ENCODE measurements around the gene SETD6. TPM values are rescaled to one million over a fixed set of nuclear protein-coding genes. Genes with fewer than 3 reads are reported as not detected.

The SETD6 gene
- total and polyA plus RNA-seq, 9 of the 15 experiments (the other 6 are each of a cell fraction or from before 2014, with no cell fraction given), result 9.2 to 40.9 (median 19.8) TPM

DNA sequence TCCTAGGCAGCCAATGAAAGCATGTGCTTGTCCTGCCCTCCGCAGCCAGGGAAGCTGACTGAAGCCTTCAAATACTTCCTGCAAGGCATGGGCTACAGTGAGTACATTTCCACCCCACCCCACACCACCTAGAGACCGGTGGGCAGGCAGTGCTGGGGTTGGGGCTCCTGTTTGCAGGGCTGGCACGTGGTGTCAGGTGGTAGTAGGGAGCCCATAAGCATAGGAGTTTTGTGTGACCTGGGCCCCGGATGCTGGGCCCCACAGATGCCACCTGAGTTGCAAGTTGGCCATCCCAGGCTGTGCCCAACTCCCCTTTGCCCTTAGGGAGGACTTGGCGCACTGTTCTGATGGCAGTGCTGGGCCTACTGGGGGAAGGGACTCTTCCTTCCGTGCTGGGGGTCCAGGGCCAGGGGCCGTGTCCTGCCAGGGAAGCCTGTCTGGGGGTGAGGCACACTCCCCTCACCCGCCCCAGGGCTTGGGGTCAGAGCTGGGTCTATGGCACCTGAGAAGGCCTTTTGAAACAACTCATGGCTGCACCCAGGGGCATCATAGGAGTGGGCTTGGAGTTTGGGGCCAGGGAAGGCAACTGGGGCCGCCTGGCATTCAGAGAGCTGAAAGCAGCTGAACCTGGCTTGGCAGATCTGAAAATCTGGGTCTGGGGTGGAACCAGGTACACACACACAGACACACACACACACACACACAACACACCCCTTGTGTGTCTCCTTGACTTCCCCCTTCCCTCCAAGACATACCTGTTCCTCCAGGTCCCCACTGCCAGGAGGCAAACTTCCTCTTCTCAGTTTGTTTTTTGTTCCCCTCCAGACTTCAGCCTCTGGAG is 5.8 kb upstream of the SETD6 start:
- in situ Hi-C loops (cut with MboI) (no loop called here), intact Hi-C loops (cut with micrococcal nuclease) (no loop called here)
- 39% methylated on average over 9 of the region's 9 CpGs for WGBS (ENCODE audit: insufficient coverage, low coverage, missing lambda C conversion rate)
- Histone ChIP-seq H4K20me1 (replicated peaks; ENCODE audit: control insufficient read depth, insufficient read depth, low read length) (no peaks in the 10 kb centered on the region; the same call in 1 of the 2 replicates), H3K4me1 (replicated peaks in 1 of 2; ENCODE audit: control insufficient read depth in 2 of 2, insufficient read depth in 2 of 2, low read length in 2 of 2) (peaks cover 0 to 33% of the 10 kb centered on the region in 2 experiments; a peak in 3 of 5 replicates), H3K9me1 (ENCODE audit: control insufficient read depth, insufficient read depth, low read length) (no peaks in the 10 kb centered on the region), H3K9me3 (replicated peaks; ENCODE audit: control insufficient read depth, insufficient read depth, low read depth, low read length) (no peaks in the 10 kb centered on the region), H3K9ac (ENCODE audit: insufficient read depth in 1 of 2, low read depth in 2 of 2, low read length in 2 of 2) (no peak overlapping the region; a peak in 1 of 4 replicates), H3K27ac (ENCODE audit: extremely low read depth, low read depth, low read length) (no peak overlapping the region), H3K36me3 (ENCODE audit: control insufficient read depth, insufficient read depth, low read length) (no peaks in the 10 kb centered on the region), H2AFZ (ENCODE audit: low read depth, low read length) (no peak overlapping the region), H3K27me3 (ENCODE audit: control insufficient read depth in 2 of 2, insufficient read depth in 2 of 2, low read length in 2 of 2) (no peaks in the 10 kb centered on the region), H3K4me3 (no peak overlapping the region), H3K79me2 (ENCODE audit: control insufficient read depth, insufficient read depth, low read length) (peaks cover 6% of the 10 kb centered on the region; the same call in 2 of the 3 replicates), H3K4me2 (ENCODE audit: insufficient read depth, low read length) (no peak overlapping the region)
- FAIRE-seq, result no peak
- BruUV-seq (replicated peaks), result no TSS peak
- no peak for ATAC-seq
- ChIA-PET POLR2A (interaction anchor here (0.6 kb wide), 1 partner anchor 12 kb away, joined by 4 read pairs; no protein-coding TSS in a partner anchor), CTCF (ENCODE audit: low intra/inter-chr PET ratio) (no interaction called here)
- TF ChIP-seq NCOA1 (IDR thresholded peaks at IDR 0.05; ENCODE audit: low read depth), result no peak
- no peak for TF ChIP-seq RFX7 (CRISPR knock-in tag; IDR thresholded peaks at IDR 0.05)
- TF ChIP-seq SRSF3 (IDR thresholded peaks at IDR 0.05; ENCODE audit: insufficient read depth, low read length), result no peak
- no peak for TF ChIP-seq ARID3B (CRISPR knock-in tag; IDR thresholded peaks at IDR 0.05; ENCODE audit: borderline replicate concordance)
- no peak for TF ChIP-seq FOS (IDR thresholded peaks at IDR 0.05; ENCODE audit: extremely low read depth, insufficient read length)
- no peak for TF ChIP-seq ZNF175 (CRISPR knock-in tag; IDR thresholded peaks at IDR 0.05; ENCODE audit: low read depth)
- no peak for TF ChIP-seq STAT5A (IDR thresholded peaks at IDR 0.05; ENCODE audit: borderline replicate concordance, low read length)
- no peak for TF ChIP-seq RB1 (IDR thresholded peaks at IDR 0.05; ENCODE audit: low read depth)
- no peak for TF ChIP-seq ILF3 (IDR thresholded peaks at IDR 0.05; ENCODE audit: borderline replicate concordance)
- DNase-seq (ENCODE audit: extremely low read depth in 1 of 4, low spot score in 3 of 4), result no peak
